GM20431 (cell line): ENCODE measurements around the gene DDX17.
"Not testable (repeated sequence)": the region's sequence is repeated elsewhere in the genome, so short reads cannot be mapped to it uniquely, and the experiment has no call there.

Experiments used
- in situ Hi-C: fragments of 300-500 bp; cut with MseI, MboI; formaldehyde crosslinking; loops from one replicate; pipeline ENCODE4 v1.15.0; 2020; ENCODE audit warnings: low sequenced_read_pairs; ENCODE audit not compliant: unreplicated experiment

The DDX17 gene

DNA sequence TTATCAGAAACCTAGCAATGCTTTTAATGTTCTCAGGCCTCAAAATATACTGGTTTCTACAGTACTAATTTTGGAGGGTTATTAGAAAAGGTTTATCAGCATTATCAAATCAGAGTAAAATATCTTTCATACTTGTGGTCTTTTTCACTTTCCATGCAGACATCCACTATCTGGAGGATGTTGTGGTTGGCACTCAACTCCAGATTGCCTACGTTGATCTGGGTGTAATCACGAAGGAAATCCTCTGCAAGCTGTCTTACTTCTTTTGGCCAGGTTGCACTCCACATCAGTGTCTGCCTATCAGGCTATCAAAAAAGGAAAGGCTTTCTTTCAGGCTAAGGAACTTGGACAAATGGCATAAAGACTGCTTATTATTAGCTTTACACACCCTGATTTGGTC lies 11.6 kb downstream of the DDX17 start:
- in situ Hi-C loops = no loop called here

DNA sequence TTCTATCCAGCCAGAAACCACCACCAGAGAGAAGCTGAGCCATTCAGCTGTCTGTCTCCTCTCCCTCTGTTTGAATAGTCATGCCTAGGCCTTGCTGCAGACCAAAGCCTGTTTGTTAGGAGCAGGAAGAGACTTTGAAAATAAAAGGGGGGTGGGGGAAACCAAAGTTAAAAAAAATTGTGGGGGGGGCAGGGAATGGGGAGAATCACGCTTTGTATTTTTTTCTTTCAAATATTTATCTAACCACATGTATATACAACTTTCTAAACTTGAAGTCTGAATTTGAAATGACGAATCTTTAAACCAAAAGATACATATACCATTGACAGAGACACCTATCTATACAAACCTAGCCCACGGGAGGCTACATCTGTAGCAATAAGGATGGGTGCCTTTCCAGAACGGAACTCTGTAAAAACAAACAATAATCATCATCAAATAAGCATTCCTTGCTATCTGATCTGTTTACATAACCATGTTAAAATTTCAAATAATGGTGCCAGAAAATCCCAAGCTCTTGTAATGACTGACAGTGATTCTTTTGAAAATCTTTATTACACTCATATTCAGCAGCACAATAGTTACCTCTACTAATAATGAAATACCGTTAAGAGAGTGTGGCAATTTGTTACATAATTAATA lies 14.3 kb downstream of the DDX17 start:
- in situ Hi-C loops = no loop called here

DNA sequence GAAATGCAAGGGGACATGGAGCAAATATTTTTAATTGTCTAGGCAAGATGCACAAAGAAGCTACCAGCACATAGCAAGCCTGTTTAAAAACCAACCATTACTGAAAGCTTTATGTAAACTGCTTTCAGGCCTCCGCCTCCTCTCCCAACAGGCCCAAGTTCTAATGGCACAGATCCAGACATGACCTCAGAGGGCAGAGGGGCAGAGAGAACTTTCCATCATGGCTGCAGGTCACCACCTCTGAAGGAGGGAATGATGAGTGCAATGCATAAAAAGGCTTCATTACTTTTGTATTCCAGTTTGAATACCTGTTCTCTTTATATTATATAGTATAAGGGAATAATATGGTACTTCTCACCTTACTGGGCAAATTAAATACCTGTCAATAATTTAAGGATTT lies 15.2 kb downstream of the DDX17 start:
- in situ Hi-C loops = no loop called here

DNA sequence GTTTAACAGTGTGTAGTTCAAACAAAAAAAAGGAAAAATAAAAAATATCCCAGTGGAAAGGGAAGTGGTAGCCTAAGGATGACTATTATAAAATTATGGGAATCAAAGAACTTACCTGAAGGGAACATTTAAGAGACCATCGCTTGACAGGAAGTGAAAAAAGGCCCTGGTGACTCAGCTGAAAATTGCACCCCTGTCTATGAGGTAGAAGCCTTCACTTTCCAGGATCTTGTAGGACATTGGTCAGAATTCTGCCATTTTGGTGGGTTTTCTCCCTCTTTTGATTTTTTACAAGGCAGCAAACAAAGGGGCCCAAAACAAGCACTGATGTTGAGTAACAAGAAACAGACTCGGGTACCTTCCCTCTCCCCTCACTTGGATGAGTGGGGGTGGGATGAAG lies 15.6 kb downstream of the DDX17 start:
- in situ Hi-C loops = no loop called here

DNA sequence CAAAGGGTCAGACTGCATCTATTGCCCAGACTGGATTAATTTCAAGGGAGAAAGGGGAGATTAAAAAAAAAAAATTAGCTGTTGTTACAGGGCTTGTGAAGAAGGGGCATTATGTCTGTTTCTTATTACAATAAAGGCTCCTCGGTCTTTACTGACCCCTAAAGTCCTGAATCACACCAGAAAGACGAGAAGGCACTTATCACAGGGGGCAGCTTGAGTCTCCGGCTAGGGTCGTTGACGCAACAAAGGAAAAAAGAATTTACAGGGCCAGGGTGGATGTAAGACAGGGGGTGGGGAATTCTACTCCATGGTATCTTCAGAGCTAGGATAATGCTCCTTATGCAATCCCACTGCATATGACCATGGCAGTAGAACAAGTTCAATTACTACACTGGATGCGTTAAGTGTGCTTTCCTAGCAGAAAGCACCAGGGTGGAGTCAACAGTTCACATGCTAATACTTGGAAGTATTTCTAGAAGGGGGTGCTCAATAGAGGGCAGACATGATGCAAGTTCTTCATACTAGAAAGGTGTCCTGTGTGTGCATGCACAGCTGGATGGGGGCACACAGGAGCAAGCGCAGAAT lies 16.5 kb downstream of the DDX17 start:
- in situ Hi-C loops = no loop called here

DNA sequence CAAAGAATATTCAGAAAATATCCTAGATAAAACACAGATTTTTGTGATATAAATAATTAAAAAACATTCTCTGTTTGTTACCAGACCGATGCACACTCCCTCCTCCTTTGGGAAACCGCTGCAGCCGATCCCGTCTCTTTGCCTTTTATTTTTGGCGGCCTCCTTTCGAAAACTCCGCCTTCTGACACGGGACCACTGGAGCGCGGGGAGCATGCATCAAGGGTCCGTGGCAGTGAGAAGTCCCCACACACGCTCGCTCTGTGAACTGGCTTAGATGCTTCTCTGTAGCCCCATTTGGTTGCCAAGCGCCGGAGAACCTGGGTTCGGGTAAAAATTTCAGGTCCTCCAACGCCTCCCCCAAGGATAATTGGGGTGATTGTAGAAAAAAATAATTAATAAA lies 17.0 kb downstream of the DDX17 start:
- in situ Hi-C loops = no loop called here

DNA sequence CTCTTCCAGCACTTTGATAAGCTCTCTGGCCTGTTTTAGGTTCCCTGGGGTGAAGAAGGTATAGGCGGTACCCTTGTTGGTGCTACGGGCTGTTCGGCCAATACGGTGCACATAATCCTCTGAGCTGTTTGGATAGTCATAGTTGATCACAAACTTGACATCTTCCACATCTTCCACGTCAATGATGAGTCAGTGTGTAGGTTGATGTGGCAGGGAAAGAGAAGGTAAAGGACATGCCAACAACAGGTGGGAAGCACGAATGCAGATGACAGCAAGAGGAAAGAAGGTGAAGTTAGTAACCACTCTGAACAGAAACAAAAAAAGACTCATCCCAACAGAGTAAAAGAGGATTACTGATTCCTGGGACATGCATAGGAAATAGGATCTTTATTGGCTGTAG lies 18.2 kb downstream of the DDX17 start:
- in situ Hi-C loops = no loop called here

DNA sequence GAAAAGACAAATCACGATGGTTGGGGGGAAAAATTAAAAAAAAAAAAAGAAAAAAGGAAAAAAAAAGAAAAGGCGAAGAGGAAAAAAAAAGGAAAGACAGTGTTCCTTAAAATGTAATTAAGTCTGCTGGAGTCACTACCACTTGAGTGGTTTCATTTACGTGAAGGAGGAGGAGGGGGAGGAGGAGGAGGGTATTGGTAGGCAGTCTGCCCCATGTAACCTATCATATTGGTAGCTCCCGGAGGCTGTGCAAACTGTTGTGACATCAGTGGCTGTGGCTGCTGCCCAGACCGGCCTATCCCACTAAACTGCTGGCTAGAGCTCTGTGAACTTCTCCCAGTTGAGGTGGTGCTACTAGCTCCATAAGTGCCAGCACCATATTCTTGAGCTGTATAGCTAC lies 20.3 kb downstream of the DDX17 start:
- in situ Hi-C loops = no loop called here

DNA sequence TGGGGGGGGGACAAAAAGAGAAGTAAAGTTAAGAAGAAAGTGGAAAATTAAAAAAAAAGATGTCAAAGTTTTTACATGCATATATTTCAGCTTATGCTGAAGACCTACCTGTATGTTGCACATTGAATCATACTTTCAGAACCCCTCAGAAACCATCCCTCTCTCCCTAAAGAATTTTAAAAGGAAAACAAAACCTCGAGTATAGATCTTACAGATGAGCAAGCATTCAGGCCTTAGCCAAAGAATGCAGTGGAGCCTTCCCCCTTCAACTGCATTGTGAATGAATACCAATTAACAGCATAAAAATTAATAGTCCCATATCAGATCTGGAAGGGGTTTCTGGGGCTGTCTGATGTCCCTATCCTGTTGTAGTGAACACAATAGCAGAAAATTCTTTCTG lies 21.9 kb downstream of the DDX17 start:
- in situ Hi-C loops = no loop called here

DNA sequence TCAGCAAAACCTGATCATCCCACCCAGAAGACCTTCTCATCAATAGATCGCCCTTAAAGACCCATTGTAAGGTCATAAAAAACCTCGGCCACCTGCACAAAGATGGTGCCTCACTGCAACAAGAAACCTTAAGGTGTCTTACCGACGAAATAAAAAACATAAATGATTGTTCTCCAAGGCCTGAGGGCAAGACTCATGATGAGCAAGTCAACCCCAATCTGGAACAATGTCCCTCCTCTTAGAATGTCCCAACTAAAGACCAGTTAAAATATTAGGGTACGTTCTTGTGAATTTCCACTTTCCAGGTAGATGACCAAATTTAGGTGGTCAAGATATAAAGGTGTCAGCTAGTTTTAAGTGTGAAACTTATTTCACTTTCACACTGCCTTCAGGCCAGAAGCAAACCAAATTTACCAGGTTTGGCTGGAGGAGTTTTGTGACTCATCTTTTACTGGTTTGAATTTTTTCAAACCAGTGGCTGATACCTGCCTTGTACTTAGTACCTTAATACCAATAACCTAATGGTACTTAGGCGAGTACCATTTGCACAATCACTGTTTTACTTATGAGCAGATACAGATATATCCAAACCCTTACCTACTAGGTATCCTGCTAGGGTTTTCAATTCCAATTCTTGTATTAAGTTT lies 23.3 kb downstream of the DDX17 start:
- in situ Hi-C loops = no loop called here

DNA sequence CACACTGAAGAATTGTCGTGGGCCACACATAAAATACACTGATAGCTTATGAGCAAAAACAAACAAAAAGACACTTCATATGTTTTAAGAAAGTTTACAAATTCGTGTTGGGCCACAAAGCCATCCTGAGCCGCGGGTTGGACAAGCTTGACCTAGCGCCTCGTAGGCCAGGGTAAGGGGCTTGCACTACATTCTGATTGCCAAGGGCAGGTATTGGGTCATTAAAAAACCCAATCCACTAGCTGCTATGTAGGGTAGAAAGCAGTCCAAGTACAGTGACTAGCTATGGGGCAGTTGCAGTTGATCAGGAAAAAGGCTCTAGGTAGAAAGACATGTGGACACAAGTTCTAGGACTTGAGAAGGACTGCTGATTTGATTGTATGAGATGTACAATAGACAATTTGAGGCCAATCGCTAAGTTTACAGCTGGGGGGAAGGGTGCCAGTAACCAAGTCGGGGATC lies 24.2 kb downstream of the DDX17 start:
- in situ Hi-C loops = no loop called here

DNA sequence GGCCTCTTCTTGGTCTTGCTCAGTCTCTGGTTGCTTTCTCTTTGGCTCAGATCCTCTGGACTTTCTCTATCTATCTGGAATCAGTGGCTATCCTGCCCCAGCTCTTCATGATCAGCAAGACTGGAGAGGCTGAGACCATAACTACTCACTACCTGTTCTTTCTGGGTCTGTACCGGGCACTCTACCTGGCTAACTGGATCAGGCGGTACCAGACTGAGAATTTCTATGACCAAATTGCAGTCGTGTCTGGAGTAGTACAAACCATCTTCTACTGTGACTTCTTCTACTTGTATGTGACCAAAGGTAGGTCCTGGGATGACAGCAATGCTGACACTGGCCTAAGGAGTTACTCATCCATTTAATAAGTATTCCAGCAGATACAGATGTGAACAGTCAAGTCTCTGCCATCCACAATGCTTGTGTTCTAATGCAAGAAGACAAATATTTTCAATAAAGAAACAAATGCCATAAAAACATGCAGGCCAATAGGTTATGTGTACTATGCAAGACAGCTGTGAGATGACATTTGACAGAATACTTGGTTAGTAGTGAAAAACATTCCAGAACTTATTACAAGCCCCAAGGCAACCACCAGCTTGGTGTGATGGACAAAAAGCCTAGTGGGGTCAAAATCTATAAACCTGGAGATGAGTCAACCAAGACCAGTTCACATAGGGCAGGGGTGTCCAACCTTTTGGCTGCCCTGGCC lies 24.8 kb downstream of the DDX17 start:
- in situ Hi-C loops = no loop called here

DNA sequence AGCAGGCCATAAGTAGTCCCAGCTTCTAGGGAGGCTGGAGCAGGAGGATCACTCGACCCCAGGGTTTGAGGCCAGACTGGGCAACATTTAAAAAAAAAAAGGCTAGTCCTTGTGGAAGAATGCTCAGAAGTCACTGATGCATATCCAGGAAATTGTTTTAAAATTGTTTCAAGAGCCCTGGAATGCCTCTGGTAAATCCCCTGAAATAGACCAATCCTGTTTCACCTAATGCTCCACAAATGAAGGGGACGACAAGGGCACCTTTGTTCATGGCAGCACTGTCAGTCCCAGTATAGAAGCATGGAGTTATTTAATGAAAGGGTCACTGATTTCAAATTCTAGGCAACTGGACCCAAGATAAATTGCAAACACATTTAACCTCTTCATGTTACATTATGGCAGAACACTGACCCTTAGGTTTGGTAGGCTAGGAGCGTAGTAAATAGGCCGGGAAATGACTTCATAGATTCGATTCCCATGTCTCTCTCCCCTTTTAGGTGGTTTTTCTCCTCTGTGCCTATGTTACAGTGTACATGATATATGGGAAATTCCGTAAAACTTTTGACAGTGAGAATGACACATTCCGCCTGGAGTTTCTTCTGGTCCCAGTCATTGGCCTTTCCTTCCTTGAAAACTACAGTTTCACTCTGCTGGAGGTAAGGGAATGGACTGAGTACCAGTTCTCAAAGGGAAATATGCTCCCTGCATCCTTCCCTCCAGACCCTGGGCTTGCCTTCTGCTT lies 26.8 kb downstream of the DDX17 start:
- in situ Hi-C loops = no loop called here

DNA sequence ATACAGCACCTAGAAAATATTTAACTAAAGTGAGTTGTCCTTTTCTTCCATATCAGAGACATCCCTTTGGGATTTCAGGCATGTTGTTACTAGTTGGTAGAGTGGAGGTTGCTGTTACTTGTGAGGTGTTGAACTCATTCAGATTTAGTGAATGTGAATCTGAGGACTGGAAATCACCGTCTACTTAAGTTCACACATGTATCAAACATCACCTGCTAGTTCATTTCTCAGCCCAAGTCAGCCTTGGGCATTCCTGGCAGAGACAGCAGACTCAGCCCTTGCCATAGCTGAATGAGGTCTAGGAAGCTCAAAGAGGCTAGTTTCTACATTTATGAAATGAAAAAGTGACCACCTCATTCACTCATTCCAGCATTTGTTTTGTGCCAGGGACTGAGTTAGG lies 28.5 kb downstream of the DDX17 start:
- in situ Hi-C loops = no loop called here

DNA sequence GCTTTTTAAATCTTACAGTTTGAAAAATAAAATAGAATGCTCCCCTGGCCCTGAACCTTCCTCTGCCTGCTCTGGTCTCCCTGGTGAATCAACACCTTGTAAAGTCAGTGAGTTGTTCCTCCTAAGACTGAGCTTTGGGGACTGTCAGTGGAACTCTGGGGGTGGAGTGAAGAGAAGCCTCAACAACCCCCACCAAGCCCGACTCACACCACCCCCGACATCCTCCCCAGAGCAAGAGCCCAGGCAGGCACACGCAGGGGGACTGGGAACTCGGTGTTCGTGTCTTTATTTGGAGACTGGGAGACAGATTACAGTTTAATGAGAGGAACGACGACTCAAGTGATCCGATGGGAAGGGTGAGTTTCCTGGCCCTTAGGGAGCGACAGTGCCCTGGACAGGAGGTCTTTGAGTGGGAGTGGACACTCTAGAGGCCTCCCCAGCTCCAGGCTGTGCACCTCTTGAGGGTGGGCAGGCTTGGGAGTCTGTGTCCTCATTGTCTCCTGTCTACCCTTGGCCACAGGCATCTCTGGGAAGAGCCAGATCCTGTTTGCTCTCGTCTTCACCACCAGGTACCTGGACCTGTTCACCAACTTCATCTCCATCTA lies 32.0 kb downstream of the DDX17 start:
- in situ Hi-C loops = no loop called here

DNA sequence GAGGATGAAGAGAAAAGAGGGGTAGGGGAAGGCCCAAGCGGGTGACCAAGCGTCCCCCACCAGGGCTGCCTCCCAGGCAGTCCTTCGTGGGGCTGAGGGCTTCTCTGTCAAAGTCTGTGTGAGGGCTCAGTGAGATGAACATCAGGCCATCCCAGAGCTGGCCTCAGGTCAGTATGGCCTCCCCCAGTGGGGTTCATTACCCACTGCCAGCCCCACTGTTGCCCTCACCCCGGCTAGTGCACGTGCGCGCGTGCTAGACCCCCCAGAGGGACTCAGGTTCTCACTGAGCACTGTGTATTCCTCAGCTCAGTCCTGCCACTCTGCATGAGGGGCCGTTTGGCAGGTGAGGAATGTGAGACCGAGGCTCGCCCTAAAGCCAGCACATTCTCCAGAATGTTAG lies 34.9 kb downstream of the DDX17 start:
- in situ Hi-C loops = no loop called here

DNA sequence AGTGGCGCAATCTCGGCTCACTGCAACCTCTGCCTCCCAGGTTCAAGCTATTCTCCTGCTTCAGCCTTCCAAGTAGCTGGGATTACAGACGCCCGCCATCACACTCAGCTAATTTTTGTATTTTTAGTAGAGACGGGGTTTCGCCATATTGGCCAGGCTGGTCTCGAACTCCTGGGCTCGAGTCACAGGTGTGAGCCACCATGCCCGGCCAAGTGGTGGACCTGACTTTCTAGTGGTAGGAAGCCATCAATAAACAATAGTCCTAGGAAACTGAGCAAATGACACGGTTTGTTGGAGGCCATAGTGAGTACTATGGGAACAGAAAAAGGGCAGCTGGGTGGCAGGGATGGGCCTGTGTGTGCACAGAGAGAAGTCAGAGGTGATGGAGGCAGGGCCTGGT lies 35.9 kb downstream of the DDX17 start:
- in situ Hi-C loops = not testable (repeated sequence)

DNA sequence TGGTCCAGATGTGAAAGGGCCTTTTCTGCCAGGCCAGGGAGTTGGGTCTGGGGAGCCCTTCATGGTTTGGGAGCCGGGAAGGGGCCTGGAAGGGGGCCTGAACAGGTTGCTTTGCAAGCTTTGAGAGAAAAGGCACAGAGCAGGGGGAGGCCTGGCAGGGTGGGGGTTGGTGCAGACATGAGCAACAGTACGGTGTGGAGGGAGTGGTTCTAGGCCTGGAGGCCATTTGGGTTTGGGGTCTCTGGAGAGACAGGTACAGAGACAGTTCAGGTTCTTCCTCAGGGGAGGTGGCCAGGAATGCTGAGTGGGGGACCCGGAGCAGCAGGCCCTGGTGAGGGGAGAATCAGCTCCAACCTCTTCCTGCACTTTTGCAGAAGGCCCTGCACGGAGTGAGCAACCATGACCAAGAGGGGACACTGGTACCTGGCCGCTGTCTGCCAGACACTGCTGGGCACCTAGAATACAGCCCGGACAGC lies 36.8 kb downstream of the DDX17 start:
- in situ Hi-C loops = no loop called here

DNA sequence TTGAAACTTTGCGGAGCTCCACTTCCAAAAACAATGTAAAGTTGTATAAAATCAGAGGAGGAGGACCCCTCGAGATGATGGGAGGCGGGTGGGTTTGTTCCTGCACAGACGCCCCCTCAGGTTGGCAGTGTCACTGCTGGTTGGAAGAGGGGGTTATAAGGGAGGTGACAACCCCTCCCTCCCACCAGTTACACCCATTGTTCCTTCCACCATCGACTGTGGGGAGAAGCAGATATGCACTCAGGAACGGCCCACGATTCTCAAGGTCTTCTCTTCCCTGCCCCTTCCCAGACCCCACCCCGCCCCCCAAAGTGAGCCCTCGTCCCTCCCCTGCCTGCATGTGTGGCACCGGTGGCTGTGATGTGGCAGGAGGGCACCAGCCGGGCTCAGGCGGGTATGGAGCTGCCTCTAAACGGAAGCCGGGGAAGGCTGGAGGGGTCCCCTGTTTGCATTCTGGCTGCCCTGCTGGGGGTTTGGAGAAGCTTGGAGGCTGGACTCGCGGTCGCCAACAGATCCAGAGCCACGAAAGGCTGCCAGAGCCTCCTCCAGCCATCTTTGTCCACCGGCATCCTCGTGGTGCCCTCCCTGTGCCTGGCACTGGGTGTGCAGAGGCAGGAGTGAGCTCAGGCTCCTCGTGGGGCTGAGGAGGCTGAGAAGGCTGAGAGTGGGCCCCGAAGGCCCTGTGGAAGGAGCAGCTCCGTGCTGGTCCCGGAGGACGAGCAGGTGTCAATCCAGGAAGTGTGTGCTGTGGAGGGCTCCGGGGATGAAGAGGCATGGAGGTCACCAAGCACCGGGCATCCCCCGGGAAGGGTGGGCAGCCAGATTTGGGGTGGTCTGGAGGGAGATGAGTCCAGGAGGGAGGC lies 37.4 kb downstream of the DDX17 start:
- in situ Hi-C loops = no loop called here
